GM19372 (cell line): ENCODE results near the gene PRKN.
"Not testable (repeated sequence)": the region's sequence is repeated elsewhere in the genome, so short reads cannot be mapped to it uniquely, and the experiment has no call there.

ENCODE experiments used
- ATAC-seq: cut with Tn5 transposase; IDR thresholded peaks from one replicate; pipeline ENCODE4 v1.9.1; 2021; ENCODE audit warnings: mild to moderate bottlenecking, low read depth, moderate library complexity; ENCODE audit not compliant: unreplicated experiment

Gene PRKN

DNA sequence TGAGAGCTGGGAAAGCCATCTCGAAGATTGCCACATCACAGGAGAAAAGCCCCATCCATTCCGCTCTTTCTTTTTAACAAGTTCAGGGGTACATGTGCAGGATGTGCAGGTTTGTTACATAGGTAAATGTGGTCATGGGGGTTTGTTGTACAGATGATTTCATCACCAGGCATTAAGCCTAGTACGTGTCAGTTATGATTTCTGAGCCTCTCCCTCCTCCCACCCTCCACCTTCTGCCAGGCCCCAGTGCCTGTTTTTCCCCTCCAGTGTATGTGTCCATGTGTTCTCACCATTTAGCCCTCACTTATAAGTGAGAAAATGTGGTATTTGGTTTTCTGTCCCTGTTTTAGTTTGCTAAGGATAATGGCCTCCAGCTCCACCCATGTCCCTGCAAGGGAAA is 887.2 kb downstream of the PRKN start:
- no peak for ATAC-seq

DNA sequence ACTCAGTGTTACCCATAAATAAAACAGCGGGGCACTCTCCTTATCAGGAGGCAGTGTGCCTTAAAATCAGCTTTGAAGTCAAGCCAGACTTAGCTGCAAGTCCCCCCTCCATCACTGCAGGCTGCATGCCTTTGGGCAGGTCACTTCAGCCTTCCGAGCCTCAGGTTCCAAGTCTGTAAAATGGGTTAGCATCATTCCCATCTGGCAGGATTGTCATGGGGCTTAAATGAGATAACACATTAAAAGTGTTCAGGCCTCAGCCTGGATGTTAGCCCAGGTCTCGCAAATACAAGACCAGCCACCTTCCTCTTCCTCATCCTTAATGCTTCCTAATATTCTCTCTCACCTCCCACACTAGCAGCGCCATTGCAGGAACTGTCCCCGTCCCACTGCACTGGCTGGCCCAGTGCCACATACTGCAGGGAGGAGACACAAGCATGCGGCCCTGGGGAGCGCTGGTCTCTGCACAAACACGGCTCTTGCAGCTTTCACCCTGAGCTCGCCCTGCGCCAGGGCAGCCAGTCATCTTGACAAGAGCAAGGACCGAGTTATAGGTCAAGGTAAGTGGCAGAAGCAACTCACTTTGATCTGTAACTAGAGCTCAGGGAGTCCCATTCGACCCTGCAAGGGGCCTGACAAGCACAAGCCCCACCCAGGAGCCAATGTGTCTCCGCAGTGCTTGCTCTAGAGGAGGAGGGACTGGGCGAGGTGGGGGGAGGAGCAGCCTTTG is 889.1 kb downstream of the PRKN start:
- no peak for ATAC-seq

GRCh38 chr6:161837854-161838253 is 889.7 kb downstream of the PRKN start:
- no peak for ATAC-seq

DNA sequence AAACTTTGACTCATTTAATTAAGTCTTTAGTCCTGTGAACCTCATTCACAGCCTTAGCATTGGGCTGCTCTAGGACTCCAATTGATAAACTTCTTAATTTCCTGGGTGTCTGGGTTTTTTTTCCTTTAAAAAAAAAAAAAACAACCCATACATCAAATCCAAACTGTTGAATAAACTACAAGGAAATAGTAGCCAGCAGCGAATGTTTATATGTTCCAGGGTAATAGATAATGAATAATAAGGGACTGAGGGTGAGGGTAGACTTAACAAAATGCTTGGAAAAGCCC is 890.2 kb downstream of the PRKN start:
- no peak for ATAC-seq

GRCh38 chr6:161836643-161837448 is 890.7 kb downstream of the PRKN start:
- ATAC-seq: no peak

GRCh38 chr6:161835500-161836215 is 891.9 kb downstream of the PRKN start:
- ATAC-seq: no peak

GRCh38 chr6:161834426-161834825 is 893.1 kb downstream of the PRKN start:
- ATAC-seq: no peak

- ATAC-seq: no peak
Observed at GRCh38 chr6:161833099-161833860, 894.3 kb downstream of the PRKN start.

DNA sequence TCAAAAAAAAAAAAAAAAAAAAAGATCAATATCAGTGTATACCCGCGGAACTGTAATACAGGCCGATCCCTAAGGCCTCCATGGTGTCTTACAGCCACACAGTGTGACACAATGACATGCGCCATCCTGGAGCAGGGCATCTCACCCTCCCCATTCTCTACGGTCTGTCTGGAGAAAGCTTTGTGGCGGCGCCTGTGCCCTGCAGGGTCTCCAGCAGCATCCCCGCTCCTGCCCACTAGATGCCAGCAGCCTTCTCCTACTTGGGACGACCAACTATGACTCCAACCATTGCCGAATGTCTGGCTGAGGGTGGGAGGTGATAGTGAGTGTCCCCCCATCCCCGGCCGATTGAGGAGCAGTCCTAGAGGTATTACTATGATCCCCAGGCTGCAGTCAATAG is 894.9 kb downstream of the PRKN start:
- ATAC-seq: no peak

DNA sequence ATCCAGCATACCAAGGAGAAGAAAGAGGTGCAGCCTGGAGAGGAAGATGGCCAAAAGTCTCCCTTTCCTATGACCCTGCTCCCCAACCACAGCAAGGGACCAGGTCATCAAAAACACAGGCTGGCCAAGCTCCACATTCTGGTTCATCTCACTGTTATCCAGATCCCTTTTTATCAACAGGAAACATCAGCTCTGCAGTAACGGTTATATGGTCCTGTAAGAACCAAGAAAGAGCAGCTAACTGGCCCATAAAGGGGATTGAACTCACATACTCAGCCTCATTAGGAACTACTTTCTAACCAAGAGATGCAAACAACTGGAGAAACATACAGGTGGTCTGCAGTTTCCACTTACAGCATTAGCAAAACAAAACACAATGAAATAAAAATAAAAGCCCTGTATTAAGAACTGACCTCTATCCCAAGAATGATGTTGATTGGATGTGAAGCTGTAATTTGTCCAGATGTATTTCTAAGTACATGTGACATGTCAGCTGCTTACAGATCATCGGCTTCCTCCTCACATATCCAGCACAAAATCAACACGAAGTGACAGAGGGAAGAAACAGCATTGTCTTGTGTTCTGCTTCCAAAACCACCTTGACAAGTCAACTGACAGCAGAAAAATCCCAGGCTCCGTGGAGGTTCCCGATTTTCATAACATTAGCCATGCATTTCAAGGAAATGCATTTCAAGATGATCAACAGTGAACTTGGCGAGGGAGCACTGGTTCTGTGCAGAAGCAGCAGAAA is 896.5 kb downstream of the PRKN start:
- ATAC-seq: no peak

DNA sequence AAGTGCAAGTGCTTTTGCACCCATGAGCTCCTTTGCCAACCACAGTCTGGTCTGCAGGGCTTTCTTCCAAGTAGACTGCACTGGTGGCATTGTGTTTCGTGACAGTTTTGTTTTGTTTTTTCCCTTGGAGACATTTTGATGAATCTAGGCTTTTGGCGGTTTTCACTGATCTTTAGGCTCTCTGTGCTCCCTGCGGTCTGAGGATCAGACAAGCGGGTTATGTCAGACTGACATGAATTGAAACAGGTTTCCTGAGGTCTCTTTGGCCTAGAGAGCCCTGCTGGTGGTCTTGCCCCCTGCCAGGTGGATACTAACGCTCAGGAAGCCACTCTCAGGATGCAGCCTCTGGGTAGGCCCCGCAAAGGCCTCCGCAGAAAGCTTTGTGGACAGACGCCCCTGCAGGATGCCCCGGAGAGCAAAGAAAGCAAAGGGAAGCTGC is 898.3 kb downstream of the PRKN start:
- ATAC-seq: no peak

DNA sequence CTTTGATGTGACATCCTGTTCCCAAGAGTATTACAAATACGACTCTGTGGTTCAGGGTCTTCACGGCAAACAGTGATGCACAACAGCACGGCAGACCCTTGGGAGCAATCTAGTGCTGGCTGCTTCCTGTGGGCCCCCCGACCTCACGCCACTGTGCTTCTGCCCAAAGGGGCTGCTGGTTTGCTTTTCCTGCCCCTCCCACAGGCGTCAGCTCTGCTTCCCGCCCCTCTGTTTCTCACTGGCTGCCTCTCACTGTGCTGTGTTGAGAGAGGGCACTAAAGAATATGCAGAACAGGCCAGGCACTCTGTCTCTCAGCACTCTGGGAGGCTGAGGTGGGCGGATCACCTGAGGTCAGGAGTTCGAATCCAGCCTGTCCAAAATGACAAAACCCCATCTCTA is 899.2 kb downstream of the PRKN start:
- no peak for ATAC-seq

DNA sequence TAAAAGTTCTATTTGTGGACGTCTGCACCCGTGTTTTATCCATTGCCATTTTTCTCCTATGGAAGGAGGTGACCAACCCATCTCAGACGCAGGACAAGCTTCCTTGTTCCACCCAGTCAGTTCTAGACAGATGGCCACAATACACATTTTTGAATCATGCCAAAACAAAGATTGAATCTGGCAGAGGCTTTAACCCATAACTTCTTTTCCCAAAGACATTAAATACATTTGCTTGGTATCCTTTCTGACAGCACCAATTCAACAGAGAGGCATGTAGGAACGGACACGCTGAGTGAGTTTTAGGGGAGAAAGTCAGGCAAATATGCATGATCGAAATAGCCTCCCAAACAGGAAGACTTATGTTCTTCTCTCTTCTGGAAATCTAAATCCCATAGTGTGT is 901.1 kb downstream of the PRKN start:
- ATAC-seq: no peak

- ATAC-seq: not testable (repeated sequence)
Observed at GRCh38 chr6:161822204-161822603, 905.4 kb downstream of the PRKN start.

- ATAC-seq: no peak
Observed at GRCh38 chr6:161817881-161818280, 909.7 kb downstream of the PRKN start.

GRCh38 chr6:161815965-161816364 is 911.6 kb downstream of the PRKN start:
- ATAC-seq: no peak

DNA sequence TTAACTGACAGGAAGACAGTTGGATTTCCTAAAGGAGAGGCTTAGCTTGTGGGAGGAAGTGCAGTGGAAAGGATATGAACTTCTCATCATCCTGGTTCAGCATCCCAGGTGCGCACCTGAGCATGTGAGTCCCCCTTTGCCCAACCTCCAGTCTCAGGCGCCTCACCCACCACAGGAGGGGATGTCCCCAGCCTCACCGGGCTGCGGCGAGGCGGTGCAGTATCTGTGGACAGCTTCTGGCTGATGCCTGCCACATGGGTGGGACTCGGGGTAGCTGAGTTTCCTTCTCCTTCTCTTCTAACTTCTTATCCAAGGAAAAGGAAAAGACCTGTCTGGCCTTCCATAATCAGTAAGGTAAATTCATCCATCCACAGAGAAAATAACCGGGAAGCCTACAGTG is 914.4 kb downstream of the PRKN start:
- ATAC-seq: no peak

DNA sequence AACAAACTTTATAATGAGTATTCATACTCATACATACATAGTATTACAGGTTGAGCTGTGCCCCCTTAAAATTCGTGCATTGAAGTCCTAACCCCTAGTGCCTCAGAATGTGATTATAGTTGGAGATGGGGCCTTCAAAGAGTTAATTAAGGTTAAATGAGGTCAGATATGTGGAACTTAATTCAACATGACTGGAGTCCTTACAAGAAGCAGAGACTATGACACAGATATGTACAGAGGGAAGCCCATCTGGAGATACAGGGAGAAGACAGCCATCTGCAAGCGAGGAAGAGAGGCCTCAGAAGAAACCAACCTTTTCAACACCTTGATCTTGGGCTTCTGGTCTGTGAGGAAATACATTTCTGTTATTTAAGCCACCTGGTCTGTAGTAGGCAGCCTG is 917.6 kb downstream of the PRKN start:
- ATAC-seq: no peak

GRCh38 chr6:161804838-161805237 is 922.7 kb downstream of the PRKN start:
- ATAC-seq: no peak

GRCh38 chr6:161803131-161803530 is 924.4 kb downstream of the PRKN start:
- no peak for ATAC-seq
